Colonic mucosa (tissue), 4 donors: ENCODE measurements around the gene SFMBT1. TPM values are rescaled to one million over a fixed set of nuclear protein-coding genes. Genes with fewer than 3 reads are reported as not detected.

Source experiments
- DNase-seq: peaks from one replicate; pipeline ENCODE4 v3.0.0-alpha.2; 2020
- H3K27ac ChIP-seq: fragments of 200-600 bp; one replicate; pipeline ENCODE4 v1.8.0; 2021
- H3K27me3 ChIP-seq: fragments of 200-600 bp; one replicate; pipeline ENCODE4 v1.8.0; 2021
- H3K36me3 ChIP-seq: fragments of 200-600 bp; one replicate; pipeline ENCODE4 v1.8.0; 2021
- H3K4me1 ChIP-seq: fragments of 200-600 bp; one replicate; pipeline ENCODE4 v1.8.0; 2021; ENCODE audit warnings: mild to moderate bottlenecking
- H3K4me3 ChIP-seq: fragments of 200-600 bp; one replicate; pipeline ENCODE4 v1.8.0; 2021
- H3K9ac ChIP-seq, 2 donors: one replicate each; pipeline ENCODE4 v1.7.0; 2013; ENCODE audit warnings: control low read depth in 2 of 2, low read depth in 2 of 2, low read length in 2 of 2
- H3K9me3 ChIP-seq: fragments of 200-600 bp; one replicate; pipeline ENCODE4 v1.8.0; 2021
- CTCF ChIP-seq: fragments of 200-600 bp; IDR thresholded peaks from one replicate; pipeline ENCODE4 v1.8.0; 2022; ENCODE audit warnings: antibody characterized with exemption, mild to moderate bottlenecking
- intact Hi-C: fragments of 100-400 bp; cut with DNase I; formaldehyde crosslinking; loops from one replicate; pipeline ENCODE4 v1.14.1; 2022
- total RNA-seq, 2 donors: library from RNA; stranded (reverse); fragmentation: NEBNext Ultra II Directional in 1 of 2; extraction: Animal tissue kit (Norgen Biotek cat#: 25700) in 1 of 2; gene quantifications; one replicate each; pipeline ENCODE4 v1.2.1, GENCODE V29; 2021
- donor health status: healthy.
- donor health status: DM: no; HTN: no; CAD: no.
- donor health status: DM: no; HTN: no; CAD: no.

The SFMBT1 gene
- total RNA-seq, 2 donors from 2014 or later, result 19.4 to 30.8 TPM

GRCh38 chr3:52925405-52926313, 120.2 kb downstream of the SFMBT1 start:
- DNase-seq, result no peak
- H3K9ac ChIP-seq, result no peak overlapping the region
- no peaks in the 10 kb centered on the region for H3K36me3 ChIP-seq

GRCh38 chr3:52923963-52924362, 121.9 kb downstream of the SFMBT1 start:
- no peaks in the 10 kb centered on the region for H3K9me3 ChIP-seq
- H3K4me1 ChIP-seq, result no peaks in the 10 kb centered on the region
- no peak overlapping the region for H3K4me3 ChIP-seq
- H3K27ac ChIP-seq, result no peak overlapping the region
- intact Hi-C loops, result loop anchor here (10.0 kb wide), 1 partner anchor 169 kb away; no protein-coding TSS in a partner anchor
- no peaks in the 10 kb centered on the region for H3K36me3 ChIP-seq
- no peak for DNase-seq
- no peaks in the 10 kb centered on the region for H3K27me3 ChIP-seq
- H3K9ac ChIP-seq, result no peak overlapping the region
- TF ChIP-seq CTCF, result no peak

More at GRCh38 chr3:52925405-52926313, 120.2 kb downstream of the SFMBT1 start:
- intact Hi-C loops, result loop anchor here (10.0 kb wide), 1 partner anchor 171 kb away; no protein-coding TSS in a partner anchor
- no peak overlapping the region for H3K4me3 ChIP-seq
- no peaks in the 10 kb centered on the region for H3K9me3 ChIP-seq
- no peak for TF ChIP-seq CTCF
- no peak overlapping the region for H3K27ac ChIP-seq
- H3K27me3 ChIP-seq, result no peaks in the 10 kb centered on the region
- no peaks in the 10 kb centered on the region for H3K4me1 ChIP-seq

- intact Hi-C loops, result loop anchor here (10.0 kb wide), 1 partner anchor 166 kb away; no protein-coding TSS in a partner anchor
- Histone ChIP-seq H3K27me3 (no peaks in the 10 kb centered on the region), H3K36me3 (no peaks in the 10 kb centered on the region), H3K4me1 (no peaks in the 10 kb centered on the region), H3K27ac (no peak overlapping the region), H3K4me3 (no peak overlapping the region), H3K9me3 (no peaks in the 10 kb centered on the region), H3K9ac (no peak overlapping the region)
- DNase-seq, result no peak
- TF ChIP-seq CTCF, result no peak
Measured at GRCh38 chr3:52920841-52921240, 125.0 kb downstream of the SFMBT1 start.

- no peaks in the 10 kb centered on the region for H3K36me3 ChIP-seq
- H3K9me3 ChIP-seq, result no peaks in the 10 kb centered on the region
- H3K4me1 ChIP-seq, result no peaks in the 10 kb centered on the region
- intact Hi-C loops, result no loop called here
- DNase-seq, result no peak
- H3K27me3 ChIP-seq, result no peaks in the 10 kb centered on the region
- no peak for TF ChIP-seq CTCF
- no peak overlapping the region for H3K9ac ChIP-seq
- no peak overlapping the region for H3K27ac ChIP-seq
- H3K4me3 ChIP-seq, result no peak overlapping the region
Measured at GRCh38 chr3:52917044-52917443, 128.8 kb downstream of the SFMBT1 start.

GRCh38 chr3:52915294-52915693, 130.6 kb downstream of the SFMBT1 start:
- no peak overlapping the region for H3K27ac ChIP-seq
- no peaks in the 10 kb centered on the region for H3K9me3 ChIP-seq
- H3K9ac ChIP-seq, result no peak overlapping the region
- no peak overlapping the region for H3K4me3 ChIP-seq
- no peak for TF ChIP-seq CTCF
- no peaks in the 10 kb centered on the region for H3K27me3 ChIP-seq
- DNase-seq, result no peak
- no peaks in the 10 kb centered on the region for H3K36me3 ChIP-seq
- no peaks in the 10 kb centered on the region for H3K4me1 ChIP-seq
- intact Hi-C loops, result no loop called here
